HG02852 (cell line): ENCODE results near the gene CST3.
A peak's percentile ranks its signal among the peaks of the same experiment; 100 is the strongest.
"Not testable (repeated sequence)": the region's sequence is repeated elsewhere in the genome, so short reads cannot be mapped to it uniquely, and the experiment has no call there.

ENCODE experiments used
- ATAC-seq: cut with Tn5 transposase; IDR thresholded peaks from one replicate; pipeline ENCODE4 v1.9.1; 2021; ENCODE audit warnings: mild to moderate bottlenecking, moderate library complexity; ENCODE audit not compliant: unreplicated experiment

CST3 gene

DNA sequence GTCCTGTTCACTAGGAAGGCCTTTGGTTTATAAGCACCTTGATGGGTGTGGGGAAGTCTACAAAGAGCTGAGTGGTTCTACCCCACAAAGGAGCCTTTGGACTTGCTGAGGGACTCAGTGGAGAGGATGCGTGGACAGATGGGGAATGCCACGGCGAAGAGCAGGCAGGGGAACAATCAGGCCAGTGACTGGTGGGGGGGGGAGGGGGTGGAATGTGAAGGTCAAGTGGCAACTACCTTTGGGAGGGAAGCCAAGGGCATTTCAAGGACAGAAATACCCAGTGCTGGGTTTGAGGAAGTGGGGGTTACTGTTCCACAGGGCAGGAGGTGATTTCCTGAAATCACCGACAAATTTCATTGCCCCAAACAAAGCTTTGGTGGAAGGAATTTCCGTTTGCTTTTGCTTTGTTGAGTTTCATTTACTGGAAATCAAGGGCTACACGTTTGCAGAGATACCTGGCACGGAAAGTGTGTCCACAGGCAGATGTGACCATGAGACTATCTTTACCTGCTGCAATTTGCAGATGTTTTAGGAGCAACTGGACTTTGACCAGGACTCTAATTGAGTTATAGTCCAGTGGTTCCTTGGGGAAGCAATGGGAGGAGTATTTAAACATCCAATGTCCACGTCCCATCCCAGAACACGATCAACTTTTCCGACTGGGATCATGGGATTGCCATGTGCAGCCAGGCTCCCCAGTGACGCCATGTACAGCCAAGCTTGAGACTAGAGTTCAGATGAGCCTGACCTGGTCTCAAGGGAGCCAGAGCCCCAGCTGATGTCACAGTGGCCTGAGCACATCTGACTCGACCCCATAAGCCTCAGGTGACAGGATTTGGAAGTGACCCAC is 8.0 kb downstream of the CST3 start:
- ATAC-seq, result no peak

DNA sequence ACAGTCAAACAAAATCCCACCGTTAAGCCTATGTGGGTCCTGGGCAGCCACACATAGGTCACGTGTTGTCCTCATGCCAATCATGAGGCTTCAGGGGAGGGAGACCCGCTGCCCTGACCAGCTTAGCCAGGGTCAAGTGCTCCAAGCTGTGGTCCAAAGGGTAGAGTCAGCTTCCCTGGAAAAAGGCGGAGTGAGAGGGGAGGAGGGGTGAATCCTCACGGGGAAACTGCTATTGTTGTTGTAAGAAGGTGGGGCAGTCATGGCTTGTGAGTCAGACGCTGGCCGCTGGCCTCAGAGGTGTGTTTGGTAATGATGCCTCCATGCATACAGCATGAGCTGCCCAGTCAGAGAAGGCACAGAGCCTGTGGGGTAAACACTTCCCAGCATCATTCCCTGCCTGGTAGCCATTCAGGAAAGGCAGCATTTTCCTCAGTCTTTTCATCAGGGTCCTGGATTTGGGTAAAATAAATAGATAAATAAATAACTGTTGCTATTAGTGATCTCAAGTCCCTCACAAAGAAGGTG is 8.7 kb downstream of the CST3 start:
- no peak for ATAC-seq

DNA sequence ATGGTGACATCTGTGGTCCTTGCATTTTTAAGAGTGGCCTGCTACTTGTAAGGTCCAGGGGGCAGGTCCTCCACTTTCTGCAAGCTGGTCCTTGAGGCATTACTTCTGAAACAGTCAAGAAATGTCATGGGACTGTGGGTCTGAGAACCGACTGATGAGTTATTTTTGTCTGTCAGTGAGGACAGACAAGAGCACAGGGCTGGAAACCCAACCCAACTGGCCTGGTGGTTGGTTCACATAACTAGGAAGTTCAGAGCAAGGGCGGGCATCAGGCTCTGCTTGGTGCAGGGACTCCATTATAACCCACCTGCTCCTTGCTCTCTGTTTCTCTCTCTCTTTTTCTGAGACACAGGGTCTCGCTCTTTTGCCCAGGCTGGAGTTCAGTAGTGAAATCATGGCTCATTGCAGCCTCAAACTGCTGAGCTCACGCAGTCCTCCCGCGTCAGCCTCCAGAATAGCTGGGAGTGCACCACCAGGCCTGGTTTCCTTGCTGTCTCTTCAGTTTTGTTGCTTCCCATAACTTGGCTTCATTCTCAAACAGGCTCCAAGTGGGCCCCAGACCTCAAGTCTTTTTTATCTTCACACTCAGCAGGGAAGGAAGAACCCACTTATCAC is 9.2 kb downstream of the CST3 start:
- no peak for ATAC-seq

DNA sequence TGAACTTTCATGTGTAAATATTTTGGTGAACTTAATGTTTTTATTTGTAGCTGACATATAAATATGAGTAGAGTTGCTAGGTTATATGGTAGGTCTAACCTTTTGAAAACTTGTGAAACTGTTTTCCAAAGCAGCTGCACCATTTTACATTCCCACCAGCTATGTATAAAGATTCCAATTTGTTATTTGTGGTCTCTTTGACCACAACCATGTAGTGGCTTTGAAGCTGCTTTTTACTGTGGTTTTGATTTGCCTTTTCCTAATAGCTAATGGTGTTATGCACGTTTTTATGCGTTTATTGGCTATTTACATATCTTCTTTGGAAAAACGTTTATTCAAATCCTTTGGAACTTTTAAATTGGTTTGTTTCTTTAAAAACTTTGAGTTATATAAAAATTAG is 10.3 kb downstream of the CST3 start:
- ATAC-seq, result no peak

DNA sequence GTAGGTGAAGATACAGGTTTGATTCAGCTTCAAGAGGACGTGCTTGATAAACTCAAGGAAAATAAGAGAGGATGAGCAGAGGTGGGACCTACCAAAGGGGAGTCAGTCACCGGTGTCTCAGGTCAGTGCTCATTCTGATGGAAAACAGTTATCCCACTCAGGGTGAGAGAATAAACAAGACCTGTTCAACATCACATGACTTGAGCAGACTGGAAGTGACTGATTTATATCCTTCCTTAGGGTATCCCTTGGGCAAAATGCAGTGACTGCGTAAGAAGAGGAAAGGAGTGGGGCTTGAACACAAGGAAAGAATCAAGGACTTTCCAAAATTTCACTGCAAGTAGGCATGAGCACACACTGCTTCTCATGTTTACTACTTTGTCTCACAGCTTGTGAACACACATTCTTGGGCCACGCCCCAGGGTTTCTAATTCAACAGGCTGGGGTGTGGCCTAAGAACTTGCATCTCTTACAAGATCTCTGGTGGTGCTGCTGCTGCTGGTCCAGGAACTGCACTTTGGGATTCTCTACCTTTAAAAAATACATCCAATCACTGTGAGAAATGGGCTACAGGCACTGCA is 11.6 kb downstream of the CST3 start:
- no peak for ATAC-seq

DNA sequence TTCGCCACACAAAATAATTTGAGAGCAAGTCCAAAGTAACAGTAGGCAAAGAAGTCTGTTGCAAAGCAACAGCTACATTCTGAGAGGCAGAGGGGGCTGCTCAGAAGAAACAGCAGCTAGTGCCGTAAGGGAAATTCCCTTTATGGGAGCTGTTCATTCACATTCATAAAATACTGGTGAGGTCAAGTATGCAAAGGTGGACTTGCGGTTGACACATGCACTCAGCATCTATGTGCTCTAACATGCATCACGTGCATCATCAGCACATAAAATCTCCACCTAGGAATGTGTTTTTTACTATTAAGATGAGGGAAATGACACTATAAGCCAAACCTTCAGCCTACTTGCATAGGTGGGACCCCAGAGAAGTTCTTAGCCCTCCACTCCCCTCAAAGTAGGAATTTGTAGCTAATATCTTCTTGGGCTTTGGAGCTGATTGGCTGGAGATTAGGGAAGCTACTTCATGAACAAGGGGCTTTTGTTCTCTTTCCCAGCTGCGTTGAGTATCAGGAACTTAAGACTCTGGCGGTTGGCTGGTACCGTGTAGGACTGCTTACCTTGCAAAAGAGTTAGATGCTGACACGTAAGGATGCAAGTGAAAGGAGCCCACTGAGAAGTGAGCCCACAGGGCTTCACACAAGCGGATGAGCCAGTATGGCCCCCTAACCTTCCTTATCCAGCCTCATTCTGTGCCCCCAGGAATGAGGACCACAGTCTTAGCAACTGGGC is 12.4 kb downstream of the CST3 start:
- no peak for ATAC-seq

DNA sequence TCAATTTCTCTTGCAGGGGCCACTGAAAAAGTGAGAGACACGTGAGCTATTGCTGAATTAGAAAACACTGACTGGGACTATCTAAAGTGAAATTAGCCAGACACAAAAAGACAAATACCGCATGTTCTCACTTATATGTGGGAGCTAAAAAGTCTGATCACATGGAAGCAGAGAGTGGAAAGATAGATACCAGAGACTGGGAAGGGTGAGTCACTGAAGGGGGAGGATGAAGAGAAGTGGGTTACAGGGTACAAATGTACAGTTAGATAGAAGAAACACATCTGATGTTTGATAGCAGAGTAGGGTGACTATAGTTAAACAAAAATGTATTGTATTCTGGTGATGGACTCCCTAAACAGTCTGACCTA is 13.4 kb downstream of the CST3 start:
- no peak for ATAC-seq

DNA sequence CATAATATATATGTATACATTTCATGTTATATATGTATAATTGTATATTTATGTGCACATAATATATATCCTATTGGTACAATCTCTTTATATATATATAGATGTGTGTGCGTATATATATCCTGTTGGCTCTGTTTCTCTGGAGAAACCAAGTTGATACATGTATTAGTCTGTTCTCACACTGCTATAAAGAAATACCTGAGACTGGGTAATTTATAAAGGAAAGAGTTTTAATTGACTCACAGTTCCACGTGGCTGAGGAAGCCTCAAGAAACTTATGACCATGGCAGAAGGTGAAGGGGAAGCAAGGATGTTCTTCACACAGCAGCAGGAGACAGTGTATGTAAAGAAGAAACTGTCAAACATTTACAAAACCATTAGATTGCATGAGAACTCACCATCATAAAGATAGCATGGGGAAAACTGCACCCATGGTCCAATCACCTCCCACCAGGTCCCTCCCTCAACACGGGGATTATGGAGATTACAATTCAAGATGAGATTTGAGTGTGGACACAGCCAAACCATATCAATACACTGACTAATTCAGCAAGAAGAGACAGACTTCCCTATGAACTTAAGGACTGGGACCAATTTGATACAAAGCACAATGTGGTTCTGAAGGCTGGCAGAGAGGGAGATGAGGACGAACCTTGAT is 14.0 kb downstream of the CST3 start:
- ATAC-seq, result no peak

DNA sequence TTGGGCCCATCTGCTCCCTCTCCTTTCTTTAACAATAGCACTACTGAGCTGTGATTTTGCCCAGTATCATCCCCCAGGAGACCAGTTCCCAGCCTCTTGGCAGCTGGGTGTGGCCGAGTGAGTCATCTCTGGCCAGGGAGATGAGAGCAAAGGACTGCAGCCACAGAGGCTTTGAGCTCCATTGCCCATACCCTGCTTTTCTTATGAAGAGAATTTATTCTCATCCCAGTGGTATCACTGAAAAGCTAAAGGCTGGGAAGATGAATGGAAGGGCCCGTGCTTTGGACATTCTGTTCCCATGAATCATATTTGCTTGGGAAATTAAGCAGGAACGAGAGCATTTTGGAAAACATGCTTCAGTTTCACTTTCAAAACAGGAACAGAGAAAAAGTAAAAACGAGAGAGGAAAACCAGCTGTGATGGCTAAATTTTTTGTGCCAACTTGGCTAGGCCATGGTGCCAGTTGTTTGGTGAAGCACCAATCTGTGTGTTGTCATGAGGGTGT is 14.9 kb downstream of the CST3 start:
- no peak for ATAC-seq

DNA sequence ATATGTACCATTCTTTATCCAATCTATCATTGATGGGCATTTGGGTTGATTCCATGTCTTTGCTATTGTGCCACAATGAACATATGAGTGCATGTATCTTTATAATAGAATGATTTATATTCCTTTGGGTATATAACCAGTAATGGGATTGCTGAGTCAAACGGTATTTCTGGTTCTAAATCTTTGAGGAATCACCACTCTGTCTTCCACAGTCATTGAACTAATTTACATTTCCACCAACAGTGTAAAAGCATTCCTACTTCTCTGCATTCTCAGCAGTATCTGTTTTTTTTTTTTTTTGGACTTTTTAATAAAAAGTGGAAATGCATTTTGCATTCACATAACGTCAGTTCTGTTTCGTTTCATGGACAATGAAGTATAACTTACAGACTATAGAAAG is 15.4 kb downstream of the CST3 start:
- ATAC-seq, result not testable (repeated sequence)

DNA sequence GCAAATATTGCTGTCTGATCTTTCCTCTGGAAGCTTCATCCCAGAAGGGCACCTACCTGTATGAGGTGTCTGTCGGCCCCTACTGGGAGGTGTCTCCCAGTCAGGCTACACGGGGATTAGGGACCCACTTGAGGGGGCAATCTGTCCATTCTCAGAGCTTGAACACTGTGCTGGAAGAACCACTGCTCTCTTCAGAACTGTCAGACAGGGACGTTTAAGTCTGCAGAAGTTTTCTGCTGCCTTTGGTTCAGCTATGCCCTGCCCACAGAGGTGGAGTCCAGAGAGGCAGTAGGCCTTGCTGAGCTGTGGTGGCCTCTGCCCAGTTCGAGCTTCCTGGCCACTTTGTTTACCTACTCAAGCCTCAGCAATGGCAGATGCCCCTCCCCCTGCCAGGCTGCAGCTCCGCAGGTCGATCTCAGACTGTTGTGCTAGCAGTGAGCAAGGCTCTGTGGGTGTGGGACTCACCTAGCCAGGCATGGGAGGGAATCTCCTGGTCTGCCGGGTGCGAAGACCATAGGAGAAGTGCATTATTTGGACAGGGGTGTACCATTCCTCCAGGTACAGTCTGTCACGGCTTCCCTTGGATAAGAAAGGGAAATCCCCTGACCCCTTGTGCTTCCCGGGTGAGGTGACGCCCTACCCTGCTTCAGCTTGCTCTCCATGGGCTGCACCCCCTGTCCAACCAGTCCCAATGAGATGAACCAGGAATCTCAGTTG is 16.9 kb downstream of the CST3 start:
- not testable (repeated sequence) for ATAC-seq

DNA sequence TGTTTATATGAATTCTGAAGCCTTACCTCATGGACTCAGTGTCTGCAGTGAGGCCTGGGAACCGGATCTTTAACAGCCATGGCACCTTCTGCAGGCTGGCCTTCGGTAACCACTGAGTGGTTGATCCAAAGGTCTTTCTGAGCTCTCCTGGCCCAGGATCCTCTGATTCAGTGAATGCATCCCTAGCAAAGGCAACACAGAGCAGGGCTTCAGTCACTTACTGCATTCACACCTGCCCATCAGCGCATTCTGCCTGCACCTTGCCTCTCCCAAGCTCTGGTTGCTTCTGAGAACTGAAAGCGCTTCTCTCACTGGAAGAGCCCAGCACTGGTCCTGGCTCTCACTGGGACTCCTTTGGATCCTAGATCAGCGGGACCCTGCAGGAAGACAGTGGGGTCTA is 23.6 kb downstream of the CST3 start:
- ATAC-seq, result no peak

DNA sequence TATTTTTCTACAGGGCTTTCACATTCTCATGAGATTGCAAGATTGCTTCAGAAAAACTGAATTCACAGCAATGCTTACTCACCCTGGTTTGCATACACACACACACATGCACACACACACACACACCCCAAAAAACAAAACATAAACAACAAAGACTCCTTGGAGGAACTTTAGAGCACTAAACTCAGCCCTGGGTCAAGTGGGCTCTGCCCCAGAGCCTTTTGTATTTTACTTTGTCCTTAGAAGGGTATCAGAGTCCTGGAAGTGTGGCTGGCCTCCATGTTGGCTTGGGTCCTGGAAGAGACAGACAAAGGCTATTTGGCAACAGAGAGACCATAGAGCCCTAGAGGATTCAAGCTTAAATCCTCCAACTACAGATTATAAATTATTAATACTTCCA is 24.1 kb downstream of the CST3 start:
- ATAC-seq, result no peak

DNA sequence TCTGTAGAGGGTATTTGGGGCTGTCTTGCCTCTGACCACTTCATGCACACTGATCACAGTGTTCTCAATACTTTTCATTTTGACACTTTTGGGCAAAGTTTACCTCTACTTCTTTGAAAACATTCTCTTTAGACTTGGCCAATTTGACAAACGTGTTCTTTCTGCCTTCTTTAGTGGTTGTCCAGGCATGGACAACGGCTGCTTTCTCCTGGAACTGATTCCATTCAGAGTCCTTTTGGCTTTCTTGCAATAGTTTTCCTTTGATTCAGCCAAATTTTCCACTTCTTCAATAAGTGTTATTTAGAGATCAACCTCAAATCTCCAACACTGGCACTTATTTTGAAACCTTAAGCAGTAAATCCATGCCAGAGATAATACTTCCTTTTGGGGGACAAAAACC is 25.4 kb downstream of the CST3 start:
- ATAC-seq, result no peak

DNA sequence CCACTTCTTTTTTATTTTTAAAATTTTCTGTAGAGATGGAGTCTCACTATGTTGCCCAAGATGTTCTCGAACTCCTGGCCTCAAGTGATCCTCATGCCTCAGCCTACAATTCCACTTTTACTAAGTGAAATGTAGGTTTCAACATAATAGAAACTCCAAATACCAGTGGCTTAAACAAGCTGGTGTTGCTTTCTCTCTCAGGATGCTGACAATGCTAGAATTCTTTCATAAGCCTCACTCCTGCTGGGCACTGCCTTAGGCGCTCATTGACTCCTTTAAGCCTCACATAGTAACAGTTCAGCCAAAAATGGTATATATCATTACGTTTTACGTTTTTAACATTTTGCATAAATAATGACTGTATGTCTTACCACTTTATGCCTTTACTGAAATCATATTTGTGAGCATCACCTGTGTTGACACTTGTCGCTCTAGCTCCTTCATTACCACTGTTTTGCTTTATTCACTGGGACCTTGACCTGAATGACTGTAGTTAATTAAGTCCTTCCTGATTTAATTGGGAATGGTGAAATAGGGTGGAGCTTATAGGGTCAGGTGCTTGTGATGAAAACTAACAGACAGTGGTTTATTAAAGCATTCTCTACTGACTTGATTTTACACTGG is 28.2 kb downstream of the CST3 start:
- no peak for ATAC-seq

DNA sequence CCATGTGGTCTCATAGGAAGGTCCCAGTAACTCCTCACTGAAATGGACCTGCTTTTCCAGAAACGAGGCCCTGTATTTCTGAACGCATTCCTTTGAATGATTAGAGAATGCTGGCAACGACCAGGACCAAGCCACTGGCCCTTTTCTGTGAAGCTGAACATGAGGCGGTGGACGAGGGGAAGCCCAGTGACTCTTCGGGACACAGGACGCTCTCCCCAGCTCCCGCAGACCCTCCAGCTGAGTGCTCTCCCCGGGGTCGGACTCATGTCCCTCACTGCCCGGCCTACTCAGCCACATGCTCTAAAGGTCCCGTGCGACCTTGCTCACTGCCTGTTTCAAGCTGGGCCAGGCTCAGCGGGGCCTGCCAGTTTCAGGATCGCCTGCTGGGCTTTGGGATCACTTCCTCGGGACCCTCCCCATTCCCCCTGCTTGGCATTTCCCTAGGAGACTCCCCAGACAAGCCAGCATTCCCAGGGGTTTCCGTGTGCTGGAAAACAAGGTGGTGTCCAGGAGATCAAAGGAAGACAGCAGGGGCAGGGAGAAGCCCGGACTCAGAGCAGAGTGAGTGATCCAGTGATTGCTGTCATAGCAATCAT is 29.4 kb downstream of the CST3 start:
- ATAC-seq, result no peak

DNA sequence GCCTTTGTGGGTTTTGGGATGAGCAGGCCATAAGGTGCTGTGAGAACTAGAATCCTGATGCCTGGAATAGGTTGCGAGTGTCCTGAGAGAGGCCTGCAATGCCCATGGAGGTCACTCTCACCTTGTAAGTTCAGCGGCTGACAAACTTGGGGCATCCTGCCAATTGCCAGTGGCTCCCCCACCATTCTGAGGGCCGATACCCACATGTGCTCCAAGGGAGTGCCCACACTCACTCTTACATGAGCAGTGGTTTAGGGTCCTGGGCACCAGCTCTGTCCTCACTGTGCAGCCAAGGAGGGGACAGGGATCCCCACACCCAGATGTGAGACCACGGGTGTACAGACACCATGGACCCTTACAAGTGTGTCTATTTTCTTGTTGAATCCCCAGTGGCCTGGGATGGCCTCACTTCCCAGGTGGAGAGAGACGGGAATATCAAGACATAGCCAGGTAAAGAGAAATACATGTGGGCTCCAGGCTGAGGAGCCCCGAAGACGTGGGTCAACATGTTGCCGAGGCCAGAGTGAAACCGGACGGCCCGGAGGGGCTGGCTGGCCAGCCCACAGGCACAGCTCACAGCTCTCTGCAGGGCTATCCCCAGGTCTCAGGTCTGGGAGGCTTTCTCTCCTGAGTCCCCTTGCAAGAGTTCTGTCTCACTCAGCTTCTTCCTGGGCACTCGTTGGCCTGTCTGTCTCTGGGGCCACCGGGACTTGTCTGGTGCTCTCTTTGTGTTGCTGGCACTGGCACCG is 30.1 kb downstream of the CST3 start:
- no peak for ATAC-seq

DNA sequence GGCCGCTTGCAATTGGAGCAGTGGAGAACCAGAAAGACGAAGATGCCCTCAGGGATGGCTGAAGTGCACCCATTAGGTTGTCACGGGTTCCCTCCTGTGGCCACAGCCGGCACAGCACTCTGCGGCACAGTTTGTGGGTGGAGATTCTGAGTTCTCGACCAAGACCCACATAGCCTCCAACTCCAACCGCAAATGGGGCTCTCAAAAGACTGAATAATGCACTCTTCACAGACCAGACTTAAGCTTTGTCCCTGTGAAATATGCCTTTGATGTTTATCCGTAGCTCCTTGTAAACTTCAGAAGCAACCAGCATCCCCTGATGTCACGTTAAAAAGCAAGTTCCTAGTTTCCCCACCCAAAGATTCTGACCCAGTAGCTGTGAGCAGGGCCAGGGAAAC is 31.1 kb downstream of the CST3 start:
- ATAC-seq, result peak; percentile 90
